ENCODE measurements around the gene SACM1L.

The SACM1L gene

DNA sequence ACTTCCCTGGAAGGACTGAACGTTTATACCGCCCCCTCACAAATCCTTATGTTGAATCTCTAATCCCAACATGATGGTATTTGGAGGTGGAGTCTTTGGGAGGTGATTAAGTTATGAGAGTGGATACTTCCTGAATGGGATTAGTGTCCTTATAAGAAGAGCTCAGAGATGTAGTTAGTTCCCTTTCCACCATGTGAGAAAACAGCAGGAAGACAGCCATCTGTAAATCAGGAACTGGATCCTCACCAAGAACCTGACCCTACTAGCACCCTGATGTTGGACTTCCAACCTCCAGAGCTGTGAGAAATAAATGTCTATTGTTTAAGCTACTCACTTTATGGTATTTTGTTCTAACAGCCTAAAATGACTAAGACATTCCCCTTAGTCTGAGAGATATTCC lies 33.3 kb upstream of the SACM1L start:
- DNase-seq (no peak), ATAC-seq (replicated peaks) (no peak)
- no peak overlapping the region for H3K4me3 Mint-ChIP-seq
- H3K9me3 Mint-ChIP-seq, result no peaks in the 10 kb centered on the region
- H3K27me3 Mint-ChIP-seq, result no peaks in the 10 kb centered on the region
- peaks cover 3% of the 10 kb centered on the region for H3K36me3 Mint-ChIP-seq (ENCODE audit: insufficient read depth)
- H3K27ac Mint-ChIP-seq, result no peak overlapping the region
- H3K4me1 Mint-ChIP-seq (ENCODE audit: low read depth in 2 of 2), result peaks cover 11 to 28% of the 10 kb centered on the region in 2 donors

- no peak overlapping the region for H3K4me3 Mint-ChIP-seq
These were observed 32.4 kb upstream of the SACM1L start for GRCh38 chr3:45656575-45657363.

GRCh38 chr3:45657853-45658252 lies 31.3 kb upstream of the SACM1L start:
- DNase-seq, result no peak
- Mint-ChIP-seq H3K36me3 (ENCODE audit: insufficient read depth) (peaks cover 3% of the 10 kb centered on the region), H3K27me3 (no peaks in the 10 kb centered on the region), H3K9me3 (no peaks in the 10 kb centered on the region), H3K27ac (no peak overlapping the region), H3K4me1 (ENCODE audit: low read depth in 2 of 2) (peaks cover 7 to 14% of the 10 kb centered on the region in 2 donors), H3K4me3 (no peak overlapping the region)
- no peak for ATAC-seq (replicated peaks)

More at GRCh38 chr3:45656575-45657363, 32.4 kb upstream of the SACM1L start:
- DNase-seq (peak; percentile 79 to 81 (median 80)), ATAC-seq (replicated peaks) (peak; percentile 98)
- Mint-ChIP-seq H3K27me3 (no peaks in the 10 kb centered on the region), H3K9me3 (no peaks in the 10 kb centered on the region), H3K36me3 (ENCODE audit: insufficient read depth) (peaks cover 3% of the 10 kb centered on the region), H3K4me1 (ENCODE audit: low read depth in 2 of 2) (peaks cover 7 to 23% of the 10 kb centered on the region in 2 donors), H3K27ac (no peak overlapping the region)

GRCh38 chr3:45659661-45660566 lies 29.3 kb upstream of the SACM1L start:
- Mint-ChIP-seq H3K27me3 (no peaks in the 10 kb centered on the region), H3K36me3 (ENCODE audit: insufficient read depth) (peaks cover 9% of the 10 kb centered on the region), H3K4me3 (peak overlapping the region in 1 of 2 donors; percentile 24), H3K4me1 (ENCODE audit: low read depth in 2 of 2) (peaks cover 18 to 19% of the 10 kb centered on the region in 2 donors), H3K27ac (peak overlapping the region; percentile 29 to 57), H3K9me3 (no peaks in the 10 kb centered on the region)
- ATAC-seq (replicated peaks) (no peak), DNase-seq (peak; percentile 29 to 41 (median 30))

DNA sequence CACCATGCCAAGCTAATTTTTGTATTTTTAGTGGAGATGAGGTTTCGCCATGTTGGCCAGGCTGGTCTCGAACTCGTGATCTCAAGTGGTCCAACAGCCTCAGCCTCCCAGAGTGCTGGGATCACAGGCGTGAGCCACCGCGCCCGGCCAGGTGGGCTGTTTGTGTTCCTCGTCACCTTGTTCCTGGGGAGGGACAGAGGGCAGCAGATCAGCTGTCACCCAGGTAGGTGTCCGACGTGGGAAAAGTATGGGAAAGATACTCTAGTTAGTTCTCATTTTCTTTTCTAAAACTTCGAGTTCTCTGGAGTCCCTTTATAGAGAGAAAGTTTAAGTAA lies 28.7 kb upstream of the SACM1L start:
- DNase-seq (no peak), ATAC-seq (replicated peaks) (no peak)
- Mint-ChIP-seq H3K27me3 (no peaks in the 10 kb centered on the region), H3K36me3 (ENCODE audit: insufficient read depth) (peaks cover 9% of the 10 kb centered on the region), H3K4me1 (ENCODE audit: low read depth in 2 of 2) (peaks cover 22 to 25% of the 10 kb centered on the region in 2 donors), H3K27ac (peak overlapping the region in 1 of 2 donors; percentile 57), H3K9me3 (no peaks in the 10 kb centered on the region), H3K4me3 (no peak overlapping the region)

DNA sequence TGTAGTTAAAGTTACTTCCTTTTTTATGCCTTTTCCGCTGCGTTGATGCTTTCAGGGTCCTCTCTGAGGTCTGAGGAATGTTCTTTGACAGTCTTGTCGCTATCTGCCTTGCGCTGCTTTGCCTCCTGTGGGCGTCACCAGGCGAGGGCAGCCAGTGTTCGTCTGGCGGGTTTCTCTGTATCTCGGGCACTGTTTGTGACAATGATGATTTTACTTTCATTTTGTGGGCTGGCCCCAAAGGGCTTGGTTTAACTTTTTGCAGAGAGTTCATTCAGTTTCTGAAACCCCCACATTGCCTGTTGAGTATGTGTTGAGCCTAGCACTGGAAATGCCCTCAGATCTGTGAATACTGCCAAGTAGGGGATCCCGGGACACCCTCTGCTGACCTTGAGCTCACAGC lies 24.6 kb upstream of the SACM1L start:
- peak overlapping the region; percentile 94 to 95 for H3K27ac Mint-ChIP-seq
- peaks cover 24 to 28% of the 10 kb centered on the region in 2 donors for H3K4me1 Mint-ChIP-seq (ENCODE audit: low read depth in 2 of 2)
- H3K36me3 Mint-ChIP-seq (ENCODE audit: insufficient read depth), result peaks cover 23% of the 10 kb centered on the region
- ATAC-seq (replicated peaks) (peak; percentile 97), DNase-seq (peak; percentile 70 to 77 (median 70))
- H3K9me3 Mint-ChIP-seq, result no peaks in the 10 kb centered on the region
- H3K27me3 Mint-ChIP-seq, result no peaks in the 10 kb centered on the region
- H3K4me3 Mint-ChIP-seq, result peak overlapping the region; percentile 87 to 90

DNA sequence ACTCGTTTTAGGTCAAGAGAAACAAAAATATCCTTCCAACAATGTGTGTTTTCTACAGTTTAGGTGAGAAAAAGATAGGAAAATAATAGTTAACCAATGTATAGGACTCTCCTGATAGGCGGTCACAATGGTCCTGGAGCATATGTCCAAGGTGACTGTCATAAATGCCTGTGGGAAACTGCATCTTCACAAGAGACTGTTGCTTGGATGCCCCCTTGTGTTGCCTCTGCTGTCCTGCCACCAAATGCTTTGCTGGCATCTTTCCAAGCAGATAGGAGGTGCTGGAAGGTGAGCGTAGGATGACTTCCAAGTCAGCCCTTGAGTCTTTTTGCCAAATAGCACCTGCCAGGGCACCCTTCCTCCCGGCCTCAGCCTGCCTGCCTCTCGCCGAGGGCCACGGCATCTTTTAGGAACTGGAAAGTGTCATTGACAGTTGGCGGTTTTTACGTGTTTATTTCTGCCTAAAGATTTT lies 24.1 kb upstream of the SACM1L start:
- Mint-ChIP-seq H3K4me1 (ENCODE audit: low read depth in 2 of 2) (peaks cover 20 to 24% of the 10 kb centered on the region in 2 donors), H3K27me3 (no peaks in the 10 kb centered on the region), H3K27ac (peak overlapping the region; percentile 94 to 95), H3K4me3 (peak overlapping the region; percentile 87 to 90), H3K9me3 (no peaks in the 10 kb centered on the region), H3K36me3 (ENCODE audit: insufficient read depth) (peaks cover 25% of the 10 kb centered on the region)
- ATAC-seq (replicated peaks), result peak; percentile 54
- peak; percentile 55 to 56 (median 55) for DNase-seq

- H3K9me3 Mint-ChIP-seq, result no peaks in the 10 kb centered on the region
- peaks cover 25% of the 10 kb centered on the region for H3K36me3 Mint-ChIP-seq (ENCODE audit: insufficient read depth)
- no peaks in the 10 kb centered on the region for H3K27me3 Mint-ChIP-seq
- peak overlapping the region; percentile 41 to 90 for H3K4me3 Mint-ChIP-seq
- ATAC-seq (replicated peaks) (no peak), DNase-seq (no peak)
- H3K4me1 Mint-ChIP-seq (ENCODE audit: low read depth in 2 of 2), result peaks cover 19 to 23% of the 10 kb centered on the region in 2 donors
- peak overlapping the region; percentile 8 to 94 for H3K27ac Mint-ChIP-seq
These were observed 22.3 kb upstream of the SACM1L start for GRCh38 chr3:45666757-45667431.

- H3K36me3 Mint-ChIP-seq (ENCODE audit: insufficient read depth), result peaks cover 25% of the 10 kb centered on the region
- peaks cover 19 to 23% of the 10 kb centered on the region in 2 donors for H3K4me1 Mint-ChIP-seq (ENCODE audit: low read depth in 2 of 2)
- ATAC-seq (replicated peaks), result no peak
- H3K27ac Mint-ChIP-seq, result no peak overlapping the region
- DNase-seq, result no peak
- no peaks in the 10 kb centered on the region for H3K27me3 Mint-ChIP-seq
- H3K9me3 Mint-ChIP-seq, result no peaks in the 10 kb centered on the region
- H3K4me3 Mint-ChIP-seq, result no peak overlapping the region
These were observed 21.6 kb upstream of the SACM1L start for GRCh38 chr3:45667569-45667934.

DNA sequence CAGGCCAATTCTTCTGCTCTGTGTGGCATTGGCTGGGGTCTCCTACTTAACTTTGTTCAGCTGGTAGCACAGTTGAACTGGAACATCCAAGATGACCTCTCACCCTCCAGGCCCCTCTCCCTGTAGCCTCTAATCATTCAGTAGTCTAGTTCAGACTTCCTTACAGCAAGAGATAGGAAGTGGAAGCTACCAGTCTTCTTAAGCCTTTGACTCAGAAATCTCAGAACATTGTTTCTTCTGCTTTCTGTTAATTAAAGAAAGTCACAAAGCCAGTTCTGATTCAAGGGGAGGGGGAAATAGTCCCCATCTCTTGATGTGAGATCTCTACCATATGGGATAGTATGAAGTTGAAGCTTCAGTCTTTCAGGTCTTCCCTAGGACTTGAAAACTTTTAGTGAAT lies 18.8 kb upstream of the SACM1L start:
- Mint-ChIP-seq H3K36me3 (ENCODE audit: insufficient read depth) (peaks cover 23% of the 10 kb centered on the region), H3K27ac (no peak overlapping the region), H3K9me3 (no peaks in the 10 kb centered on the region), H3K4me3 (no peak overlapping the region), H3K27me3 (no peaks in the 10 kb centered on the region), H3K4me1 (ENCODE audit: low read depth in 2 of 2) (peaks cover 6 to 8% of the 10 kb centered on the region in 2 donors)
- DNase-seq, result no peak
- no peak for ATAC-seq (replicated peaks)

GRCh38 chr3:45670991-45671390 lies 18.2 kb upstream of the SACM1L start:
- H3K36me3 Mint-ChIP-seq (ENCODE audit: insufficient read depth), result peaks cover 26% of the 10 kb centered on the region
- H3K9me3 Mint-ChIP-seq, result no peaks in the 10 kb centered on the region

GRCh38 chr3:45673273-45673672 lies 15.9 kb upstream of the SACM1L start:
- Mint-ChIP-seq H3K27ac (peak overlapping the region; percentile 77 to 89), H3K9me3 (no peaks in the 10 kb centered on the region), H3K36me3 (ENCODE audit: insufficient read depth) (peaks cover 24% of the 10 kb centered on the region), H3K4me1 (ENCODE audit: low read depth in 2 of 2) (peaks cover 14 to 17% of the 10 kb centered on the region in 2 donors), H3K4me3 (no peak overlapping the region), H3K27me3 (no peaks in the 10 kb centered on the region)
- ATAC-seq (replicated peaks), result no peak
- DNase-seq, result no peak

More at GRCh38 chr3:45670991-45671390, 18.2 kb upstream of the SACM1L start:
- DNase-seq, result no peak
- no peak overlapping the region for H3K27ac Mint-ChIP-seq
- no peaks in the 10 kb centered on the region for H3K27me3 Mint-ChIP-seq
- H3K4me3 Mint-ChIP-seq, result no peak overlapping the region
- peaks cover 4% of the 10 kb centered on the region in 2 donors for H3K4me1 Mint-ChIP-seq (ENCODE audit: low read depth in 2 of 2)
- no peak for ATAC-seq (replicated peaks)

All from effector memory CD8-positive, alpha-beta T cell (primary cell).